DND-41 (cell line): Measurements from ENCODE around the gene CRISPLD2.

Experiments
- EZH2 ChIP-seq: IDR thresholded peaks from 3 replicates; pipeline ENCODE4 v1.6.1; 2012; ENCODE audit warnings: borderline replicate concordance, low read depth, mild to moderate bottlenecking, moderate library complexity, low read length, inconsistent platforms; ENCODE audit not compliant: severe bottlenecking
- TF ChIP-seq, protein P1 (sequence below): IDR thresholded peaks from 2 replicates; pipeline ENCODE4 v1.5.1; 2012; ENCODE audit warnings: borderline replicate concordance, low read length, moderate library complexity, mild to moderate bottlenecking; ENCODE audit not compliant: poor library complexity, severe bottlenecking; ENCODE audit errors: extremely low read depth

DNA sequence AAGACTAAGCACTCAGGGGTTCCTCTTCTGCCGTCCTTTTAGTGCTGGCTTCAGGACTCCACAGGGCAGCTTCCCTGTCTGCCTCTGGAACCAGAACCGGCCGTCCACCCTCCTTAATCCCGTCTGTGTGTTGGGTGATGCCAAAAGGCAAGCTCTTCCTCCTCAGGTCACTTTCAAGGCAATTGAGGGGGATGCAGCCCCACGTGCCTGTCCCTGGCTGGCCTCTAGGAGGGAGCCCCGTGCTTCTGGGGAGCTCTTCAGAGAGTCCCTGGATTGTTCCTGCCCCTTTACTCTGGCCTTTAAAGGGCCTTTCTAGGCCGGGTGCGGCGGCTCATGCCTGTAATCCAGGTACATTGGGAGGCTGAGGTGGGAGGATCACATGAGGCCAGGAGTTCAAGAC lies 77.1 kb downstream of the CRISPLD2 start:
- TF ChIP-seq, protein P1, sequence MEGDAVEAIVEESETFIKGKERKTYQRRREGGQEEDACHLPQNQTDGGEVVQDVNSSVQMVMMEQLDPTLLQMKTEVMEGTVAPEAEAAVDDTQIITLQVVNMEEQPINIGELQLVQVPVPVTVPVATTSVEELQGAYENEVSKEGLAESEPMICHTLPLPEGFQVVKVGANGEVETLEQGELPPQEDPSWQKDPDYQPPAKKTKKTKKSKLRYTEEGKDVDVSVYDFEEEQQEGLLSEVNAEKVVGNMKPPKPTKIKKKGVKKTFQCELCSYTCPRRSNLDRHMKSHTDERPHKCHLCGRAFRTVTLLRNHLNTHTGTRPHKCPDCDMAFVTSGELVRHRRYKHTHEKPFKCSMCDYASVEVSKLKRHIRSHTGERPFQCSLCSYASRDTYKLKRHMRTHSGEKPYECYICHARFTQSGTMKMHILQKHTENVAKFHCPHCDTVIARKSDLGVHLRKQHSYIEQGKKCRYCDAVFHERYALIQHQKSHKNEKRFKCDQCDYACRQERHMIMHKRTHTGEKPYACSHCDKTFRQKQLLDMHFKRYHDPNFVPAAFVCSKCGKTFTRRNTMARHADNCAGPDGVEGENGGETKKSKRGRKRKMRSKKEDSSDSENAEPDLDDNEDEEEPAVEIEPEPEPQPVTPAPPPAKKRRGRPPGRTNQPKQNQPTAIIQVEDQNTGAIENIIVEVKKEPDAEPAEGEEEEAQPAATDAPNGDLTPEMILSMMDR: no peak
- TF ChIP-seq EZH2: no peak
